Effector CD4-positive, alpha-beta T cell (primary cell): ENCODE measurements around the gene C1QL1. TPM values are rescaled to one million over a fixed set of nuclear protein-coding genes. Genes with fewer than 3 reads are reported as not detected.

Source experiments
- DNase-seq: peaks from one replicate; pipeline ENCODE4 v3.0.0-alpha.2; 2020
- total RNA-seq: gene quantifications from one replicate; lab custom pipeline; 2026; lab: John Stamatoyannopoulos, UW

Gene C1QL1
- total RNA-seq: not detected

DNA sequence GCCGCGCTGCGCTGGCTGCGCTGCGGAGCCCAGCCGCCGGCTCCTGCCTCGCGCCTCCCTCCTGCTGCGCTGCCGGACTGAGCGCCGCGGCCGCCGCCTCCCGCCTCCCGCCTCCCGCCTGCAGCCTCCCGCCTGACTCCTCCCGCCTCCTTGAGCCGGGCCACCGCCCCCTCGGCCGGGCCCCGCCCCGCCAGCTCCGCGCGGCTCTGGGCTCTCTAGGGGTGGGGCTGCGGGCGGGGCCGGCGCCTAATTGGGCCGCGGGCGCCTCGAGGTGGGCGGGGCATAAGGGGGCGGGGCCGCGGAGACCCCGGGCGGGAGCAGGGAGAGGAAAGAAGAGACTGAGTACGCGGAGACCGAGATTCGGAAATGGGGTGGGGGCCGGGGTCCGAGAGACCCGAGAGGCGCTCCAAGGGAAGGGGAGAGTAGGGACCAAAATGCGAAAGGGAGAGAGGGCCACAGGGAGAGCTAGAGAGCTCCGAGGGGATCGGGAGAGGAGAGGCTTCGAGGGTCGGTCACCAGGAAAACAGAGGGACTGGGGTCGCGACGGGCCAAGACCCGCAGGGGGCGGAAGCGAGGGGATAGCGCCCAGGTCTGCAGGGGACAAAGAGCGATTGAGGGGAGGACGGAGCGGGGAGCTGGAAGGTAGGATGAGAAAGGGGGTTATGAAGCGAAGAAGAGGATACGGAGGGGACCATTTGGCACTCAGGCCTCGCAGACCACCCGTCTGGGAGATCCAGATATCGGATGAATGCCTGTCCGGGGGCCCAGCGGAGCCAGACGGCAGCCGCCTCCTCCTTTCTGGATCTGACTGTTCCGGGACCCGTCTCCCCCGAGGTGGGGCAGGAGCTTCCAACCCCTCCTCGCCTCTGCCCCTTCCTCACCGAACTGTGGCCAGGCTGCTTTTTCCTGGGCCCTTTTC is at the start of gene C1QL1:
Gene C1QL1, minus strand, starts transcription at position 79 of the 919 bp plus-strand sequence. CDS start 255 bp downstream, outside the sequence.
- peak; percentile 72 for DNase-seq

DNA sequence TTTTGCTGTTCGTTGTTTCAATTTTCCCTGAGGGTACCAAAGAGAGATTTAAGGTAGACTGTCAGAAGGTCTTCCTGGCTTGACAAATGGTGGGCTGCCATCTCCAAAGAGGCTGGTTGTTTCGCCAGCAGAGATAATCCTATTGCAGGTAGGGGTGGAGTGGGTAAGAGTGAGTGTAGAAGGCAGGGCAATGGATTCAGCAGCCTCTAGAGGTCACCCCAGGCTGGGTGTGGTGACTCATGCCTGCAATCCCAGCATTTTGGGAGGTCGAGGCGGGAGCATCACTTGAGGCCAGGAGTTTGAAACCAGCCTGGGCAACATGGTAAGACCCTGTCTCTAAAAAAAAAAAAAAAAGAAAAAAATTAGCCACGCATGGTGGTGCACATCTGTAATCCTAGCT is 48.7 kb upstream of the C1QL1 start:
- no peak for DNase-seq

DNA sequence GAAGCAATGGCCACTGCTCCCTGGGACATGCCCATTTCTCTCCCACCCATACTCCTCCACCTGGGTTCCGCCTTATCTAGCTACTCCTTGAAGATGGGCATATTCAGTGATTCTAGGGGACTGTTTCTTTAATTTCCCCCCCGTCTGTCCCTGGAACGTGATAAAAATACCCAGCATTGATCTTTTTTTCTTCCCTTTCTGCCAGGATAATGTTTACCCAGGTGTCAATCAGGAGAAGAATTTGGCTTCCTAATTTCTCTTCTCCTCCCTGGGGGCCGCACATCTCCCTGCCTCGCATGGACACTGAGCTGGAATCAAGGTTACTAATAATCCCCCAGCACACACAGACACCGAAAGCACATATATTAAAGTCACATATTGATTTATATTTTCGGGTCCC is 48.1 kb upstream of the C1QL1 start:
- DNase-seq: no peak

DNA sequence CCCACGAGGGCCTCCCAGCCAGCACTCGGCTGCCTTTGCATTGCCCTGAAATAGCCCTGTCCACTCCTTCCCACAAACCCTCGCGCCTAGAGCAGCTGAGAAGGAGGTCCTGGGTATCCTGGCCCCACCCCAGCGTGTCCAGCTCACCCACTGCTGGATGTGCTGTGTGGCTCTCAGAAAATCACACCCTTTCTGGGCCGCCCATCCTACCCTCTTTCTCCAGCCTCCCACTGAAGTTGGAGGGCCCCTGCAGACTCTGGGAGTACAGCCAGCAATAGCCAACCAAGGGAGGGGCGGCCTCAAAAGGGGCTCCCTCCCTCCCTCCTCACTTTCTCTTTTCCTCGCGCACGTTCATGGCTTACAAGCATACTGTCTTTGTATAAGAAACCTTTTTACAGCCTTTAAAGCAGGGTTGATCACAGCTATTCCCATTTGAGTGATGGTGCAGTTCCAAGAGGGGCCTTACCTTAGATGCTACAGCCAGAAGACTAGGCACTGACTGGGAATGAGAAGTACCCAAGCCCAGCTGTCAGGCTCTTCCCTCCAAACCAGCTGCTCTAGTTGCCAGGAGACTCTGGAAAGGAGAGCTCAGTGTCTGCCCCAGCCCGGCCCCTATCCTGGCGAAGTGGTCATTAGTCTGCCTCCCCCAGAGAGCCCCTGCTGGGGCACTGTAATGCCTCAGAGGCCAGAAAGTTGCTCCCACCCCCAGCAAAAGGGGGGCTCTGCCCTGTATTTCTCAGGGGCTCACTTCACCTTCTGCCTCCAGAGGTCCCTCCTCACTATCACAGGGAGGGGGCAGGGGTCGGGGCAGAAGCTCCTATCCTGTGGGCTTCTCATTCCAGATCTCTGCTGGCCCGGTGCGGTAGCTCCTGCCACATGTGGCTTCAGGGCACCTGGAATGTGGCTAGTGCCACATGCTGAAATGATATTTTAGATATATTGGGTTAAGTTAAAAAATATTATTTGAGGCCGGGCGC is 45.2 kb upstream of the C1QL1 start:
- no peak for DNase-seq

DNA sequence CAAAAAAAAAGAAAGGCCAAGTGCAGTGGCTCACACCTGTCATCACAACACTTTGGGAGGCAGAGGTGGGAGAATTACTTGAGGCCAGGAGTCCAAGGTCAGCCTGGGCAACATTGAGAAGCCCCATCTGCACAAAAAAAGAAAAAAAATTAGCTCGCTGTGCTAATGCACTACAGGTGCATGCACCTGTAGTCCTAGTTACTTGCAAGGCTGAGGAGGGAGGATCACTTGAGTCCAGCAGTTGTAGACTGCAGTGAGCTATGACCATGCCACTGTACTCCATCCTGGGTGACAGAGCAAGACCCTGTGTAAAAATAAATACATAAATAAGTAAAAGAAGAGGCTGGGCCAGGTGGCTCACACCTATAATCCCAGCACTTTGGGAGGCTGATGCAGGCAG is 43.7 kb upstream of the C1QL1 start:
- no peak for DNase-seq

DNA sequence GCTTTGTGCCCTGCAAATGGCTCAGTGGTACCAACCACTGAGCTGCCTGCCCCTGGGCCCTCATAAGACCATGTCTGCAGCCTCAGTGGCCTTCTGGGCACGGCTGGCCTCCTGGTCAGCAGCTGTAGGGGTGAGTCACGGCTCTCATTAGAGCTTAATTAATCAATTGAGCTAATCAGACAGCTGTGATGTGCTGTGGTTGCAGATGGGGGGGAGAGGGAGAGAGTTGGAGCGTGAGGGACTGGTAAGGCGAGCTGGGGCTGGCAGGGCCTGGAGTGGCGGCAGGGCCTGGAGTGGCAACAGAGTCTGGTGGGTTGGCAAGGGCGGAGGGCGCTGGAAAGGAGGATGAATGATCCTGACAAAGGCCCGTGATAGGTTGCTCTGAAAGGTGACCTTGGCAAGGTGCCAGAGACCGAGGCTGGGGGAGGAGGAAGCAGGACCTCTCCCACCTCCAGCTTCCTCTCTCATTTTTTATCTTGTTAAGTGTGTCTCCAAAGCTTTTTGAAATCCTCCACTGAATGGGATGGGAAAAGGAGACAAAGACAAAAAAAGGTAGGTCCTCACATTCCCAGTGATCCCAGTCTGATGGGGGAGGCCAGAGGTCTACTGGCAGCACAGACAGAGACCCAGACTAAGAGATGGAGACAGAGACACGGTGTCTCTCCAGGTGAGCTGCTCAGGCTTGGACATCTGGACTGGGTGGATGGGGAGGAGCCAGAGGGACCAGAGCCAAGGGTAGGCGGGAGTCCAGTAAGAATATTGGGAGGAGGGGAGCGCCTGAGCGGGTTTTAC is 41.8 kb upstream of the C1QL1 start:
- DNase-seq: no peak

DNA sequence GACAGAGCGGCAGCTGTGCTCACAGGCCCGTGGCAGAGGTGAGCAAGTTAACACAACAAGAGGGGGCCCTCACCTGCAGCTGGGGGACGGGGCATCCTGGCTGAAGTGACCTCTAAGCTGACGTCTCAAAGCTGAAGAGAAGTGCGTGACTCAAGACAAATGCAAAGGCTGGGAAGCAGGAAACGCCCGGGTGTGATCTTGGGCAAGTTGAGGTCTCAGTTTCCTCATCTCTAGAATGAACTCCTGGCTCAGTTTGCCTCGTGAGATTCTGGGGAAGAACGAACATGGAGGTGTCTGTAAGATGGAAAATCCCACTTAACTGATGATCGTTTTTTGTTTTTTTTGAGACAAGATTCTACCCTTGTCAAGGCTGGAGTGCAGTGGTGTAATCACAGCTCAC is 40.1 kb upstream of the C1QL1 start:
- DNase-seq: no peak

DNA sequence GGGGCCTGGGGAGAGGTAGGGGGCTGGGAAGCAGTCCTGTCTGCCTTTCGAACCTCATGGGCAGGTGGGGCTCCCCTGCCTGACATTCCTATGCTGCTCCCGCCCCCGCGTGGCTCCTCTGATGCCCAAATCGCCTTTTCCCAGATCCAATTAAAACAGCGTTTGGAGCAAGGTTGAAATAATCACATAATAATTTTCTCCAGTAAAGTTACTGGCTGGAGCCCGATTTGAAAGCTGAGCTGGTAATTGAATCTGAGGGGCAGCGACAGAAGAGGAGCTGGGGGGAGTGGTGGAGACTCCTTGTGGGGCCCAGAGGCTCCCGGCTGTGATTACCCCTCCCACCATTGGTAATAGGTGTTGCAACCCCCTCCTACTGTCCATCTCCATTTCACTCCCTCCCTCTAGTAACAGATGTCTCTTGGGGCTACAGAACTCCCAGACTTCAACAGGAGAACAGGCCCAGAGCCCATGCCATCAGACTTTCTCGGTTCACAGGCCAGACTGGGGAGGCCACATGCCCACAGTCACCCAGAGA is 38.9 kb upstream of the C1QL1 start:
- DNase-seq: no peak

DNA sequence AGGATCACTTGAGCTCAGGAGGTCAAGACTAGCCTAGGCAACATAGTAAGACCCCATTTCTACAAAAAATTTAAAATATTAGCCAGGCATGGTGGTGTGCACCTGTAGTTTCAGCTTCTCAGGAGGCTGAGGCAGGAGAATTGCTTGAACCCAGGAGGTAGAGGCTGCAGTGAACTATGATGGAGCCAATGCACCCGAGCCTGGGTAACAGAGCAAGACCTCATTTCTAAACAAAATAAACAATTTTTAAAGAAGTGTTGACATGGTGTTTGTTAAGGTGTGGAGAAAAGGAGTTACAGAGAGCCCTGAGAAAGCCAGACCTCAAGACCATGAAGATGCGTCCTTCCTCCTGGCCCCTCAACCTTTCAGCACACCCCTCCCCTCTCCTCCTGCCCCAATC is 37.6 kb upstream of the C1QL1 start:
- DNase-seq: no peak

DNA sequence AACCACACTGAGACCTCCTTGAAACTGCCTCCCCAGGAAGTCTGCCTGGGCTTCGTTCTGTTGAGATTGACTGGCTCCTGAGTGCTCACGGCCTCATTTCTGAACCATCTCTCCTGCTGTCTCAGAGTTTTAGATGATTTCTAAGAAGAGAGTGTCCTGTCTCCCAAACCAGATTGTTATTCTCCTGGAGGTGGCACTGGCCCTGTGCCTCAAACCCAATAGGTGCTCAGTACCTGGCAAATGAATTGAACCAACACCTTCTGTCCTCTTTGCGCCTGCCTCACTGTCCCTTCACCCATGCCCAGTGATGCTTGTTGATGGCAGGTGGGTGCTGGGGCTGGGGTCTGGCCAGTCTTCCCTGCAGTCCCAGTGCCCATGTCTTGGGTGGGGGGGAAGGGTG is 36.3 kb upstream of the C1QL1 start:
- no peak for DNase-seq

DNA sequence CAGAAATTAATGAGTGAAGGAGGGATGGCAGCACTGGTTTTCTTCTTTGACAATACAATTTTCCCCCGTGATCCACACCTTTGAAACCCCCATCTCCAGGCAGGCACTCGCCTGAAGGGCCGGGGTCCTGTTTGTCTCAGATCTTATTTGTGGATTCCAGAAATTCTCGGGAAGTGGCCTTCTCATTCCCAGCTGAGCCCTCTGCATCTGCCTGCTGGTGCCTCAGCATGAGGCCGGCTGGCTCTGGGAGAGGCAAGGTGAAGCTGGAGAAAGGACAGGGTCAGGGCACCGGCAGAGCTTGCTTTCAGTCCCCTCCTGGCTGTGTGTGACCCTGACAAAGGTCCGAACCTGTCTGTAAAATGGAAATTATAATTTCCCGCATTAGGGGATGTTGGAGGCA is 35.8 kb upstream of the C1QL1 start:
- no peak for DNase-seq

DNA sequence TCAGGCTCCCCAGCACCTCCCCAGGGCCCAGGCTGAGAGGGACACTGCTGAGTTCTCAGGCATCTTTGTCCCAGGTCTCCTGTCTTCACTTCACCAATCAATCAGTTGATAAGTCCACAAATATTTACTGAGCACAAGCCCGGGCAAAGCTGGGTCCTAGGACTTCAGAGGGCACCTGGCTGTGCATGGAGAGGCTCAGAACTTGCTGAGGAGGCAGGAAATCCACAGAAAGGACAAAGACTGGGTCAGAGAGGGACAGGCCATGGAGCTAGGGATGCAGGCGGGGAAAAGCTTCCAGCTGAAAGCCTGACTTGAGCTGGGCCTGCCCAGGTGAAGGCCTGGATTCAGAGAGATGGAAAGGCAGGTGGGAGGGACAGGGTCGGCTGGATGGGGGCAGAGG is 33.2 kb upstream of the C1QL1 start:
- DNase-seq: no peak

DNA sequence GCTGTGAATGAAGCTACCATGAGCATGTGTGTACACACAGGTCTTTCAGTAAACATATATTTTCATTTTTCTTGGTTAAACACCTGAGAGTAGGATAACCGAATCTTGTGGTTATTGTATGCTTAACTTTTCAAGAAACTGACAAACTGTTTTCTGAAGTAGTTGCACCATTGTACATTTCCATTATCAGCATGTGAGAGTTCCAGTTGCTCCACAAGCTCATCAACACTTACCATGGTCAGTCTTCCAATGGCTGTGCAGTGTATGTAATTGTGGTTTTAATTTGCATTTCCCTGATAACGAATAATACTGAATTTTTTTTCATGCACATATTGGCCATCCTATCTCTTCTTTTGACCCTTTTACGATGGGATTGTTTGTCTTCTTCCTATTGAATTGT is 31.3 kb upstream of the C1QL1 start:
- no peak for DNase-seq

DNA sequence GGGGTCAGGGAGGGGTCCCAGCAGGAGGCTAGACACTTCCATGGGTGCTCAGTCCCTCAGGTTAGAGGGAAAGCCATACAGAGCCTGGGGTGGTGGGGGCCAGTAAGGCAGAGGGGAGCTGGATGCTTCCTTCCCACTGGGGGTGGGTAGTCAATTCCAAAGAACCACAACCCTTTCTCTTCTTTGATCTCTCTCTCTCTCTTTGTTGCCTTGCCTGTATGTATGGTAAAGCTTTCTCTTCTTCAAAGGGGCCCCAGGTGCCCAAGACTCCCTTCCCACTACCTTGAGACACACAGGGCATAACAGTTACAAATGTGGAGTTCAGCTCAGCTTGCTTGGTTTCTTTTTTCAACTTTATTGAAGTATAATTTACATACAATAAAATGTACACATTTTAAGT is 30.5 kb upstream of the C1QL1 start:
- no peak for DNase-seq

DNA sequence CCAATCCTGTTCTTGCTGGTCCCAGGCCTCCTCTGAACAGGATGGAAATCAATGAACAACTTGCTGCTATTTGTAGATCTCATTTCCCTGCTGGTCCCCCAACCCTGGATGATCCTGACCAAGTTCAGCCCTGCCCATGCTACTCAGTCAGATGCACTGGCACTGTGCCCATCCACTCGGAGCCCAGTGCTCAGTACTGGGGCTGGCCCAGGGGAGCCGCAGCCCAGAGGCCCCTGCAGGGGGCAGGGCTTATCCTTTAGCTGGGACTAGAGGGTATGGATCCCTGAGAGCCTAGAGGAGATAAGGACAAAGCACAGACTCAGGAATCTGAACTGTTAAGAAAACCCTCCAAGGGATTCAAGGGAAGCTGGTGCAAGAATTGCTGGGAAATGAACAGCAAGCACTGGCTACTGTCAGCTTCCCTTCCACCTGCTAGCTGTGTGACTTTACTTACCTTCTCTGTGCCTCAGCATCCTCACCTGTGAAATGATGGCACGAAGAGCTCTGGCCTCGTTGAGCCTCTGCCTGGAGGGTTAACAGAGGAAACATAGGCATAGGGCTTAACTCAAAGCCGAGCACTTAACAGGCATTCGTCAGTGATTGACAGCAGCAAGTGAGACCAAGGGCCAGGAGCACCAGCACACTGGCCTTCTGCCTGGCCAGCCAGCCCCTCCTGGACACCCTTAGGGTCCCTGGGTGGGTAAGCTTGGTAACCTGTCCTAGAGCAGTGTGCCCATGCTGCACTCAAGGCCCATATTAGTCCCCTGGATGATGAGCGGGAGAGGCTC is 29.8 kb upstream of the C1QL1 start:
- no peak for DNase-seq

DNA sequence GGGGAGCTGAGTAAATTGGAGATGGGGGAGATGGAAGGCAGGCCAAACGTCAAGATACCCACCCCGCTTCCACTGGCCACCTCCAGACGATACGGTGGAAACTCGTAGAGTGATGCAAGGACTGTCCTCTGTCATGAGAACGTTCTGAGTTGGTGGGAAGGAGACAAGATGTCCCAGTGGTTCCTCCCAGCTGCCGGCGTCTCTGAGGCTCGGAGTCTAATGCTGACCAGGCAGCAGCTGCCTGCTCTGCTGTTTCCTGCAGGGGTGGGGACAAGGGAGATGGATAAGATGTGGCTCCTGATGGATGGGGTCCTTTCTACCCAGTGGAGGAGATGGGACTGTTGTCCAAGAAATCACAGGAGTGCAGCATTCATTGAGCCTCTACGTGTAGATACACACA is 28.2 kb upstream of the C1QL1 start:
- no peak for DNase-seq

DNA sequence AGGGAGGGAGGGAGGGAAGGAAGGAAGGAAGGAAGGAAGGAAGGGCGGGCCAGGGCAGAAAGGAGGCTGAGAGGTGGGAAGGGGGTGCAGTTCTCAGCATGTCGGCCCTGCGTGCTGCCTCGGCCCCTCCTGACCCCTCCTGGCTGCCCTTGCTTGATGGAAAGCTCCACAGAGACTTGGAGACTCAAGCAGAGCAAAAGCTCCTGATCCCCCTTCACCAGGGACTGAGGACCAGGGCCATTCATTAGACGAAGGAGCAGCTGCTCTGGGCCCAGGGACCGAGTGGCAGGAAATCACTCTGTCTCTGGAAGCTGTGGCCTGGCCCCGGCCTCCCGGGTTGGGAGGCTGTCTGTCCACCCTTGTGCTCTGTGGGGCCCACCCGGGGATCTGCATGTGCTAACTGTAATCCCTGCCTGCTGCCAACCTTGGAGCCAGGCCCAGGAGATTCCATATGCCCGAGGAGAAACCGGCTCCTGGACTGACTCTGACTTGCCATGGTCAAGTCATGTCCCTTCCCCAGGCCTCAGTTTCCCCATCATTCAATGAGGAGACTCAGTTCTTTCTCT is 27.4 kb upstream of the C1QL1 start:
- no peak for DNase-seq

DNA sequence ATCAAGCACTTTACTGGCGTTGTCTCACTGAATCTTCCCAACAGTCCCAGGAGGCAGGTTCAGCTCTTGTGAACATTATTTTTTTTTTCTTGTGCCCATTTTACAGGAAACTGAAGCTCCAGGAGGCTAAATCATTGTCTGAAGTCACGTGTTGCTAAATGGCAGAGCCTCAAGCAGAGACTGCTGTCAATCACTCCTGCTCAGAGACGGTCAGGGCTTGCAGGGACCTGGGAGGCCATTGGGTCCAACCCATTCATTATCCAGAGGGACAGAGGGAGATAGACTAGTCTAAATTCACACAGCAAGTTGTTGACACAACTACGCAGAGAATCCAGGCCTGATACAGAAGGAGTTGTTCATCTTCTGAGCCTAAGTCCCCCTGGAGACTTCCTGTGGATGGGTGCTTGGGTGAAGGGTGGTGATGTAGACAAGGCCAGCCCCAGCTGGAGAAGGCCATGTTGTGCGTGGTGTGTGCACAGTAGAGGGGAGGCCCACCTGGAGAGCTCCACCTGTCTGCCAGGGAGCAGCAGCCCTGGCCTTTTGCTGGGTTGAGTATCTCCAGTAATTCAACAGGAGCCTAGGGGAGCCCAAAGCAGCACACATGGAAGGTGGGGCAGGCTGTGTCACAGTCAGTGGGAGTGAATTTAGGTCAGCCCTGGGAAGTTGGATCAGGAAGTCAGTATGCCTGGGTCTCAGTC is 24.3 kb upstream of the C1QL1 start:
- DNase-seq: no peak

DNA sequence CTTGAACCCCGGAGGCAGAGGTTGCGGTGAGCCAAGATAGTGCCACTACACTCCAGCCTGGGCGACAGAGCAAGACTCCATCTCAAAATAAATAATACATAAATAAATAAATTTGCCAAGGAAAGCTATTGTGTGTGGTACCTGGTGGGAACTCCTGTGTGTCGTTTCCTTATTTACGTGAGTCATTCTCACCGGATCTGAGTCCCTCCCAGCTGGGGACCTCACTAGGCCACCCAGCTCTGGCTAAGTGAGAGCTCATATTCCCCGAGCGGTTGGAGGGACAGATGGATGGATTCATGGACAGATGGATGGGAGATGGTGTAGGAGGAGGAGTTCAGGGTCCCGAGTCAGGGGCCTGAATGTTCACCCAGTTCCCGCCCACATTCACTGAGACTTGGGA is 22.9 kb upstream of the C1QL1 start:
- no peak for DNase-seq

DNA sequence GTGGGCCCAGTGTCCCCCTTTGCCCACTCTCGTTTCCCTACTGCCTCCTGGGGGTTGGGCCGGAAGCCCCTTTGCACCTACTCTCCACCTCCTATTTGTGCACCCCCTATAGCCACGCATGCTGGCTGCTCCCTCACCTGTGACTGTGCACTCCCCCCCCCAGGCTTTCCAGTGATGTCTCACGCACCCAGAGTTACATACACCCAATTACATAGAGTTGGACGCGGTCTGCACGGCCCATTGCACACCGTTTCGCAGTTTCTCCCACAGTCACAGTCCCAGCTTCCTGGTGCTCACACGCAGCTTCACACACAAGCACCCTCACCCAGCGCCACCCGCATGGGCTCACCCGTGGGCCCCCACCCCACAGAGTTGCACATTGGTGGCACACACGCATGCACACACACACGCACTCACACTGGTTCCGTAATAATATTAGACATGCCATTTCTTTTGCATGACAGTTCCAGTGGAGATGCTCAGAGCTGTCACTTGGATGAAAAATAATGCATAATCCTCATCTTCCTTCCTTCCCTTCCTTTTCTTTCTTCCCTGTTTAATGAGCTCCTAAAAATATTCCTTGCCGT is 21.5 kb upstream of the C1QL1 start:
- no peak for DNase-seq
